Measurements from ENCODE around the gene FGF18. TPM values are rescaled to one million over a fixed set of nuclear protein-coding genes. Genes with fewer than 3 reads are reported as not detected.

FGF18 gene
- total and polyA plus RNA-seq, 4 donors = 0.08 TPM; not detected in 3

DNA sequence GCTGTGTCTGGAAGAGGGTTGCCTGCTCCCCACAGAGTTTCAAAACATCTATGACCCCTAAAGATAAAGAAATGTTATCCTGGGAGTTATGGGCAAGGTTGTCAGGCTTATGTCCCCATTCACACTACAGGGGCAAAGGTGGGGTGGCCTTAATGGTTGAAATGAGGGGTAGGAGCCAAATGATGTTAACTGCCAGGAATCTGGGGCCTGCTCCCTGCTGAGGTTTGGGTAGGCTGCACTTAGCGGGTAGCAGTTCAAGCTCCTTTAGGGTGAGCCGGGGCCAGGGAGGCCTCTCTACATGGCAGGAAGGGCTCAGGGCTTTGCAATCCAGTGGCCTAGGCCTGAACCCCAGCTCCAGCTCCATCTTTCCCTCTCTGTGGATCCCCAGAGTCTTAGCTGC, 3.0 kb downstream of the FGF18 start (continued):
- no peak for TF ChIP-seq NR2F2 (IDR thresholded peaks at IDR 0.05)

DNA sequence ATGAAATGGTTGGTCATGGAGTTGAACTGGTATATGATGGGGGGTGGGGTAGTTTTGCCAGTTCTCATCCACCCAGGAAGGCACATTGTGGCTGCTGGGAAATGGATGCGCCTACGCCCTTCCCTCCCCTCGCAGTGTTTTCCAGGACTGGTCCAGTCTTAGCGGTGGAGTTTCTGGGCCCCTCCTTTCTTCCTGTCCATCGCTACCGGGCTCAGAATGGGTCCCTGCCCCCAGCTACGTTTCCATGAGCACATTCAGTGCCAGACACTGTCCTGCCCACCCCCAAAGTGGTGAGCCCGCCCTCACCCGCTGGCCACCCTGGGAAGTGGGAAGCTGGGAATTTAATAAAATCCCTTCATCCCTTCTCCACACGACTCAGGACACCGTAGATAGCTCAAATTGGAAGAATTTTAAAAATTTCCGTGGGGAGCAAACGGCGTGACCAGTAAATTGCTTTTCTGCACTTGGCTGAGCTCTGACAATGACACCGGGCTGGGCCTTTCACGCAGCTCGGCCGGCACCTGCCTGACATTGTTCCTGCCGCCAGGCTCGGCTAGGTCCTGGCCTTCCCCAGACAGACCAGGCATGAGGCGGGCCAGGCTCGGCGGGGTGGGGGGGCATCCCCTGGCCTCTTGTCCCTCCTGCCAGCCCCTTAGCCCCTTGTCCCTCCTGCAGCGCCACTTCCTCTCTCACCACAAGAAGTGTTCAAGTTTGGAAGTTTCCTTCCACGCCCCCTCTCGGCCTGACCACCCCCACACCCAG, 3.6 kb downstream of the FGF18 start:
- Histone ChIP-seq H3K4me3 (ENCODE audit: low read depth in 1 of 3, low read length in 3 of 3) (no peak overlapping the region), H3K4me1 (ENCODE audit: control insufficient read depth in 4 of 4, insufficient read depth in 4 of 4, low read length in 3 of 4) (peaks cover 16 to 27% (median 19%) of the 10 kb centered on the region in 4 donors), H3K9ac (ENCODE audit: low read depth in 1 of 2, low read length in 2 of 2) (no peak overlapping the region), H3K27me3 (ENCODE audit: control insufficient read depth in 4 of 4, insufficient read depth in 4 of 4, low read length in 3 of 4) (peaks cover 0 to 6% (median 0%) of the 10 kb centered on the region in 4 donors), H3K27ac (ENCODE audit: low read depth in 1 of 2, low read length in 2 of 2) (no peak overlapping the region), H3K9me3 (ENCODE audit: control insufficient read depth in 4 of 4, low read length in 3 of 4) (no peaks in the 10 kb centered on the region), H3K36me3 (ENCODE audit: control insufficient read depth in 4 of 4, insufficient read depth in 3 of 4, low read depth in 1 of 4, low read length in 3 of 4) (no peaks in the 10 kb centered on the region)
- no peak for DNase-seq (ENCODE audit: low spot score)
- WGBS = 92% methylated on average over 26 of the region's 26 CpGs
- TF ChIP-seq, protein P1, sequence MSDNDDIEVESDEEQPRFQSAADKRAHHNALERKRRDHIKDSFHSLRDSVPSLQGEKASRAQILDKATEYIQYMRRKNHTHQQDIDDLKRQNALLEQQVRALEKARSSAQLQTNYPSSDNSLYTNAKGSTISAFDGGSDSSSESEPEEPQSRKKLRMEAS (IDR thresholded peaks at IDR 0.05) = no peak
- TF ChIP-seq FOXA2 (IDR thresholded peaks at IDR 0.05) (no peak), GABPA (IDR thresholded peaks at IDR 0.05 in 1 of 2, conservative IDR thresholded peaks at IDR 0.05 in 1 of 2) (no peak), RAD21 (IDR thresholded peaks at IDR 0.05) (no peak), HNF4A (conservative IDR thresholded peaks at IDR 0.05) (no peak), EGR1 (IDR thresholded peaks at IDR 0.05; ENCODE audit: low read depth in 2 of 2) (no peak), SP1 (IDR thresholded peaks at IDR 0.05) (no peak)
- TF ChIP-seq, protein P2, sequence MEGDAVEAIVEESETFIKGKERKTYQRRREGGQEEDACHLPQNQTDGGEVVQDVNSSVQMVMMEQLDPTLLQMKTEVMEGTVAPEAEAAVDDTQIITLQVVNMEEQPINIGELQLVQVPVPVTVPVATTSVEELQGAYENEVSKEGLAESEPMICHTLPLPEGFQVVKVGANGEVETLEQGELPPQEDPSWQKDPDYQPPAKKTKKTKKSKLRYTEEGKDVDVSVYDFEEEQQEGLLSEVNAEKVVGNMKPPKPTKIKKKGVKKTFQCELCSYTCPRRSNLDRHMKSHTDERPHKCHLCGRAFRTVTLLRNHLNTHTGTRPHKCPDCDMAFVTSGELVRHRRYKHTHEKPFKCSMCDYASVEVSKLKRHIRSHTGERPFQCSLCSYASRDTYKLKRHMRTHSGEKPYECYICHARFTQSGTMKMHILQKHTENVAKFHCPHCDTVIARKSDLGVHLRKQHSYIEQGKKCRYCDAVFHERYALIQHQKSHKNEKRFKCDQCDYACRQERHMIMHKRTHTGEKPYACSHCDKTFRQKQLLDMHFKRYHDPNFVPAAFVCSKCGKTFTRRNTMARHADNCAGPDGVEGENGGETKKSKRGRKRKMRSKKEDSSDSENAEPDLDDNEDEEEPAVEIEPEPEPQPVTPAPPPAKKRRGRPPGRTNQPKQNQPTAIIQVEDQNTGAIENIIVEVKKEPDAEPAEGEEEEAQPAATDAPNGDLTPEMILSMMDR (IDR thresholded peaks at IDR 0.05; ENCODE audit: low read depth, low read length, missing input control) = no peak
- TF ChIP-seq, protein P3, sequence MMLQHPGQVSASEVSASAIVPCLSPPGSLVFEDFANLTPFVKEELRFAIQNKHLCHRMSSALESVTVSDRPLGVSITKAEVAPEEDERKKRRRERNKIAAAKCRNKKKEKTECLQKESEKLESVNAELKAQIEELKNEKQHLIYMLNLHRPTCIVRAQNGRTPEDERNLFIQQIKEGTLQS (IDR thresholded peaks at IDR 0.05) = no peak
- TF ChIP-seq, protein P4, sequence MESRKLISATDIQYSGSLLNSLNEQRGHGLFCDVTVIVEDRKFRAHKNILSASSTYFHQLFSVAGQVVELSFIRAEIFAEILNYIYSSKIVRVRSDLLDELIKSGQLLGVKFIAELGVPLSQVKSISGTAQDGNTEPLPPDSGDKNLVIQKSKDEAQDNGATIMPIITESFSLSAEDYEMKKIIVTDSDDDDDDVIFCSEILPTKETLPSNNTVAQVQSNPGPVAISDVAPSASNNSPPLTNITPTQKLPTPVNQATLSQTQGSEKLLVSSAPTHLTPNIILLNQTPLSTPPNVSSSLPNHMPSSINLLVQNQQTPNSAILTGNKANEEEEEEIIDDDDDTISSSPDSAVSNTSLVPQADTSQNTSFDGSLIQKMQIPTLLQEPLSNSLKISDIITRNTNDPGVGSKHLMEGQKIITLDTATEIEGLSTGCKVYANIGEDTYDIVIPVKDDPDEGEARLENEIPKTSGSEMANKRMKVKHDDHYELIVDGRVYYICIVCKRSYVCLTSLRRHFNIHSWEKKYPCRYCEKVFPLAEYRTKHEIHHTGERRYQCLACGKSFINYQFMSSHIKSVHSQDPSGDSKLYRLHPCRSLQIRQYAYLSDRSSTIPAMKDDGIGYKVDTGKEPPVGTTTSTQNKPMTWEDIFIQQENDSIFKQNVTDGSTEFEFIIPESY (IDR thresholded peaks at IDR 0.05) = no peak

DNA sequence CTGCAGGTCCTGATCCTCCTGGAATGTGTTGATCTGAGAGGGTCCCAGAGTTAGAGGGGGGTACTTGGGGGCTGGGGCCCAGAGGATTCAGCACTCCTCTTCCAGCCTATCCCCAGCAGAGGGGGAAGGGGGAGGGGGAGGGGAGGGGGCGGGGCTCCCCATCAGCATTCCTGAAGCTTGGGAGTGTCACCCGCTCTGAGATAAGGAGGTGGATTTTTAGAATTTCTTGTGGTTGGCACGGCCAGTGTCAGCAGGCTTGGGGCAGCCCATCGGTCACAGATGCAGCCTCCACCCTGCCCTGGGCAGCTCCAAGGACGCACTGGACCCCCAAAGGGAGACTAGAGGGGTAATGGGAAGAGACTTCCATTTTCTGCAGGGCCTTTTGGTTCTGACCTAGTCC, 5.3 kb downstream of the FGF18 start:
- no peak for DNase-seq (ENCODE audit: low spot score)
- H3K9ac ChIP-seq (ENCODE audit: low read depth in 1 of 2, low read length in 2 of 2) = no peak overlapping the region
- no peaks in the 10 kb centered on the region for H3K36me3 ChIP-seq (ENCODE audit: control insufficient read depth in 4 of 4, insufficient read depth in 3 of 4, low read depth in 1 of 4, low read length in 3 of 4)
- H3K9me3 ChIP-seq (ENCODE audit: control insufficient read depth in 4 of 4, low read length in 3 of 4) = no peaks in the 10 kb centered on the region
- H3K27ac ChIP-seq (ENCODE audit: low read depth in 1 of 2, low read length in 2 of 2) = no peak overlapping the region
- TF ChIP-seq RAD21 (IDR thresholded peaks at IDR 0.05) = no peak
- TF ChIP-seq NR2F2 (IDR thresholded peaks at IDR 0.05) = no peak
- H3K4me3 ChIP-seq (ENCODE audit: low read depth in 1 of 3, low read length in 3 of 3) = no peak overlapping the region
- peaks cover 6 to 14% (median 9%) of the 10 kb centered on the region in 4 donors for H3K4me1 ChIP-seq (ENCODE audit: control insufficient read depth in 4 of 4, insufficient read depth in 4 of 4, low read length in 3 of 4)
- peaks cover 0 to 6% (median 0%) of the 10 kb centered on the region in 4 donors for H3K27me3 ChIP-seq (ENCODE audit: control insufficient read depth in 4 of 4, insufficient read depth in 4 of 4, low read length in 3 of 4)
- 60% methylated on average over 5 of the region's 5 CpGs for whole genome bisulfite sequencing
